SK-N-SH (cell line): ENCODE measurements around the gene FKBP2. TPM values are rescaled to one million over a fixed set of nuclear protein-coding genes. Genes with fewer than 3 reads are reported as not detected.

ENCODE experiments used
- CTCF ChIA-PET: fragments of 300-600, 350-600 bp; formaldehyde crosslinking; extraction: SDS; loops from one replicate; lab custom pipeline; 2021; lab: Yijun Ruan, JAX
- POLR2A ChIA-PET: fragments of 350-600 bp; sonication (Branson Sonifier 250); formaldehyde crosslinking; extraction: SDS; loops from one replicate; lab custom pipeline; 2020; ENCODE audit warnings: antibody characterized with exemption, inconsistent platforms; lab: Yijun Ruan, JAX
- DNase-seq: peaks from one replicate; pipeline ENCODE4 v3.0.0; 2012
- H2AFZ ChIP-seq: fragments of 200-600 bp; sonication (generic); 2 replicates; pipeline ENCODE4 v1.8.1; 2016; ENCODE audit warnings: antibody characterized with exemption, mild to moderate bottlenecking, low read depth
- H3F3A ChIP-seq: fragments of 200-600 bp; sonication (generic); replicated peaks from 2 replicates; pipeline ENCODE3; 2016; ENCODE audit warnings: antibody characterized with exemption, mild to moderate bottlenecking; ENCODE audit not compliant: insufficient read depth
- H3K27ac ChIP-seq, 2 experiments: fragments of 200-500 bp in 1 of 2; fragments of 200-600 bp in 1 of 2; sonication (Bioruptor generic) in 1 of 2; sonication (generic), shearing (Covaris generic) in 1 of 2; 2 replicates each; pipeline versions ENCODE4 v1.5.1 to v1.6.1; 2014 to 2016; ENCODE audit warnings: low read depth in 2 of 2, inconsistent platforms in 1 of 2, low read length in 1 of 2, mild to moderate bottlenecking in 1 of 2, mixed read lengths in 1 of 2
- H3K27me3 ChIP-seq: fragments of 200-600 bp; sonication (generic), shearing (Covaris generic); 2 replicates; pipeline ENCODE4 v1.6.1; 2016; ENCODE audit warnings: mixed run types; ENCODE audit not compliant: insufficient read depth
- H3K36me3 ChIP-seq, 2 experiments: fragments of 200-500 bp in 1 of 2; fragments of 200-600 bp in 1 of 2; sonication (Bioruptor generic) in 1 of 2; sonication (generic) in 1 of 2; replicated peaks in 1 of 2; 2 replicates each; pipeline versions ENCODE3 to v1.5.1; 2014 to 2016; ENCODE audit warnings: low read length in 1 of 2, mild to moderate bottlenecking in 1 of 2; ENCODE audit not compliant: insufficient read depth in 2 of 2, control insufficient read depth in 1 of 2
- H3K4me1 ChIP-seq, 2 experiments: fragments of 200-500 bp in 1 of 2; fragments of 200-600 bp in 1 of 2; sonication (Bioruptor generic) in 1 of 2; sonication (generic), shearing (Covaris generic) in 1 of 2; 2 replicates each; pipeline versions ENCODE4 v1.5.1 to v1.6.1; 2014 to 2016; ENCODE audit warnings: low read depth in 1 of 2, low read length in 1 of 2, mixed run types in 1 of 2; ENCODE audit not compliant: insufficient read depth in 2 of 2, control insufficient read depth in 1 of 2
- H3K4me2 ChIP-seq: fragments of 200-600 bp; sonication (generic), shearing (Covaris generic); 2 replicates; pipeline ENCODE4 v1.6.1; 2017; ENCODE audit warnings: mixed run types
- H3K4me3 ChIP-seq, 2 experiments: fragments of 200-500 bp in 1 of 2; fragments of 200-600 bp in 1 of 2; sonication (Bioruptor generic) in 1 of 2; sonication (generic), shearing (Covaris generic) in 1 of 2; 2 replicates each; pipeline versions ENCODE4 v1.5.1 to v1.8.1; 2014 to 2016; ENCODE audit warnings: low read depth in 2 of 2, inconsistent platforms in 1 of 2, low read length in 1 of 2, mild to moderate bottlenecking in 1 of 2, mixed read lengths in 1 of 2, moderate library complexity in 1 of 2
- H3K79me2 ChIP-seq: fragments of 200-600 bp; sonication (generic); 2 replicates; pipeline ENCODE4 v1.8.1; 2017; ENCODE audit warnings: mild to moderate bottlenecking; ENCODE audit not compliant: insufficient read depth
- H3K9ac ChIP-seq: fragments of 200-600 bp; sonication (generic); 2 replicates; pipeline ENCODE4 v1.6.1; 2017; ENCODE audit warnings: mixed run types
- H3K9me2 ChIP-seq: fragments of 200-600 bp; sonication (generic); 2 replicates; pipeline ENCODE4 v1.6.1; 2017; ENCODE audit warnings: mixed run types
- H3K9me3 ChIP-seq: fragments of 200-600 bp; sonication (generic); 2 replicates; pipeline ENCODE4 v1.6.1; 2017; ENCODE audit warnings: mixed run types, mild to moderate bottlenecking, moderate library complexity
- H4K20me1 ChIP-seq: fragments of 200-600 bp; sonication (generic); 2 replicates; pipeline ENCODE4 v1.6.1; 2017; ENCODE audit warnings: mild to moderate bottlenecking, mixed run types; ENCODE audit not compliant: insufficient read depth
- CHD2 ChIP-seq: fragments of 150-350 bp; IDR thresholded peaks from 2 replicates; pipeline ENCODE4 v1.6.1; 2018; ENCODE audit warnings: low read length; ENCODE audit not compliant: partially characterized antibody
- CTCF ChIP-seq: fragments of 200-600 bp; sonication (generic); IDR thresholded peaks from 2 replicates; pipeline ENCODE4 v1.6.1; 2017; ENCODE audit warnings: antibody characterized with exemption, mild to moderate bottlenecking, moderate library complexity
- ELF1 ChIP-seq: IDR thresholded peaks from 2 replicates; pipeline ENCODE4 v1.4.0; 2012
- EP300 ChIP-seq, 2 experiments: IDR thresholded peaks; 2 replicates each; pipeline versions ENCODE4 v1.4.0 to v1.6.1; 2012; ENCODE audit warnings: borderline replicate concordance in 1 of 2, low read depth in 1 of 2, low read length in 1 of 2
- EZH2phosphoT487 ChIP-seq: fragments of 200-600 bp; sonication (generic); IDR thresholded peaks from 2 replicates; pipeline ENCODE4 v1.6.1; 2017; ENCODE audit warnings: low read depth, mixed run types, mild to moderate bottlenecking, antibody characterized with exemption, moderate library complexity, borderline replicate concordance
- FOXM1 ChIP-seq: IDR thresholded peaks from 2 replicates; pipeline ENCODE4 v1.4.0; 2012; ENCODE audit warnings: low read depth, mild to moderate bottlenecking
- GABPA ChIP-seq: IDR thresholded peaks from 2 replicates; pipeline ENCODE4 v1.4.0; 2012; ENCODE audit warnings: low read depth, mild to moderate bottlenecking
- IRF3 ChIP-seq: fragments of 150-350 bp; IDR thresholded peaks from 2 replicates; pipeline ENCODE4 v1.6.1; 2016; ENCODE audit warnings: mild to moderate bottlenecking, low read depth, low read length
- JUND ChIP-seq: IDR thresholded peaks from 2 replicates; pipeline ENCODE4 v1.4.0; 2012
- MEF2A ChIP-seq: IDR thresholded peaks from 2 replicates; pipeline ENCODE4 v1.4.0; 2012; ENCODE audit warnings: low read depth, borderline replicate concordance
- NFIC ChIP-seq: IDR thresholded peaks from 2 replicates; pipeline ENCODE4 v1.4.0; 2012; ENCODE audit warnings: borderline replicate concordance
- NRF1 ChIP-seq: IDR thresholded peaks from 2 replicates; pipeline ENCODE4 v1.6.1; 2012; ENCODE audit warnings: low read depth, mild to moderate bottlenecking, low read length
- RAD21 ChIP-seq: IDR thresholded peaks from 2 replicates; pipeline ENCODE4 v1.6.1; 2012; ENCODE audit warnings: mild to moderate bottlenecking, low read length
- RXRA ChIP-seq: IDR thresholded peaks from 2 replicates; pipeline ENCODE4 v1.4.0; 2012; ENCODE audit warnings: low read depth, mild to moderate bottlenecking, borderline replicate concordance
- SIN3A ChIP-seq: IDR thresholded peaks from 2 replicates; pipeline ENCODE4 v1.6.1; 2012; ENCODE audit warnings: low read depth, mild to moderate bottlenecking, low read length, moderate library complexity, borderline replicate concordance
- SMC3 ChIP-seq: IDR thresholded peaks from 2 replicates; pipeline ENCODE4 v1.6.1; 2012; ENCODE audit warnings: low read depth, low read length, improper control_type of control experiment
- TCF12 ChIP-seq: IDR thresholded peaks from 2 replicates; pipeline ENCODE4 v1.4.0; 2012
- TEAD4 ChIP-seq: IDR thresholded peaks from 2 replicates; pipeline ENCODE4 v1.4.0; 2012; ENCODE audit warnings: mild to moderate bottlenecking, borderline replicate concordance; ENCODE audit not compliant: insufficient read depth
- WGBS: methylation state at CpG from one replicate; pipeline ENCODE4 v1.1.6; 2017; ENCODE audit warnings: low lambda C conversion rate; 5-methylcytosine and 5-hydroxymethylcytosine counted together
- polyA plus RNA-seq, 3 experiments: library from polyadenylated mRNA; depleted of rRNA; stranded (reverse); fragments of >200 nt; gene quantifications; 2 replicates each; pipeline ENCODE4 v1.2.3, GENCODE V29; 2012
- TF ChIP-seq, protein P1 (sequence below): IDR thresholded peaks from 2 replicates; pipeline ENCODE4 v1.6.1; 2012; ENCODE audit warnings: mild to moderate bottlenecking, low read depth, low read length, moderate library complexity

Gene FKBP2
- polyA plus RNA-seq, 1 of the 3 experiments (the other 2 are of a cell fraction), result 127 TPM

DNA sequence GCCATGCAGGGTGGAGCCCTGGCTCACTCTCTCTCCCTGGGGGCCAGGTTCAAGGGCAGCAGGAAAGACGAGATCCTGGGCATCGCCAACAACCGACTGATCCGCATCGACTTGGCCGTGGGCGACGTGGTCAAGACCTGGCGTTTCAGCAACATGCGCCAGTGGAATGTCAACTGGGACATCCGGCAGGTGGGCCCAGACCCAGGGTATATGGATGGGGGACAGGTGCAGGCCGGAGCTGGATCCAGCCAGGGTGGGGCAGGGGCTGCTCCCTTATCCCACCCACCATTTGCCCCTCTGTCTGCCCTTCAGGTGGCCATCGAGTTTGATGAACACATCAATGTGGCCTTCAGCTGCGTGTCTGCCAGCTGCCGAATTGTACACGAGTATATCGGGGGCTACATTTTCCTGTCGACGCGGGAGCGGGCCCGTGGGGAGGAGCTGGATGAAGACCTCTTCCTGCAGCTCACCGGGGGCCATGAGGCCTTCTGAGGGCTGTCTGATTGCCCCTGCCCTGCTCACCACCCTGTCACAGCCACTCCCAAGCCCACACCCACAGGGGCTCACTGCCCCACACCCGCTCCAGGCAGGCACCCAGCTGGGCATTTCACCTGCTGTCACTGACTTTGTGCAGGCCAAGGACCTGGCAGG, 17.8 kb upstream of the FKBP2 start:
- Histone ChIP-seq H3K36me3 (peaks cover 0 to 10% of the 10 kb centered on the region in 2 experiments), H3K4me2 (no peak overlapping the region), H4K20me1 (no peaks in the 10 kb centered on the region), H3K4me1 (peaks cover 8 to 37% of the 10 kb centered on the region in 2 experiments; a peak in 2 of 4 replicates), H3K27ac (no peak overlapping the region), H3K9ac (no peak overlapping the region), H3K27me3 (no peaks in the 10 kb centered on the region), H3K4me3 (no peak overlapping the region), H2AFZ (no peak overlapping the region), H3K79me2 (peaks cover 32% of the 10 kb centered on the region), H3K9me2 (no peaks in the 10 kb centered on the region), H3K9me3 (no peaks in the 10 kb centered on the region), H3F3A (peaks cover 2% of the 10 kb centered on the region)
- 94% methylated on average over 15 of the region's 24 CpGs for WGBS
- ChIA-PET POLR2A (interaction anchor here (1.0 to 1.4 kb wide), 3 partner anchors 12 to 37 kb away, joined by 3 to 5 read pairs (median 4); partner anchors contain the start of gene STIP1), CTCF (interaction anchor here (1.0 to 5.2 kb wide), 6 partner anchors 16 to 386 kb away, joined by 3 to 36 read pairs (median 8); partner anchors contain the start of gene PLCB3)
- no peak for DNase-seq
- no peak for TF ChIP-seq TEAD4
- TF ChIP-seq MEF2A, result no peak
- TF ChIP-seq EP300 (IDR thresholded peaks at IDR 0.05; ENCODE audit: borderline replicate concordance in 1 of 2, low read depth in 1 of 2, low read length in 1 of 2), result no peak
- TF ChIP-seq, protein P1, sequence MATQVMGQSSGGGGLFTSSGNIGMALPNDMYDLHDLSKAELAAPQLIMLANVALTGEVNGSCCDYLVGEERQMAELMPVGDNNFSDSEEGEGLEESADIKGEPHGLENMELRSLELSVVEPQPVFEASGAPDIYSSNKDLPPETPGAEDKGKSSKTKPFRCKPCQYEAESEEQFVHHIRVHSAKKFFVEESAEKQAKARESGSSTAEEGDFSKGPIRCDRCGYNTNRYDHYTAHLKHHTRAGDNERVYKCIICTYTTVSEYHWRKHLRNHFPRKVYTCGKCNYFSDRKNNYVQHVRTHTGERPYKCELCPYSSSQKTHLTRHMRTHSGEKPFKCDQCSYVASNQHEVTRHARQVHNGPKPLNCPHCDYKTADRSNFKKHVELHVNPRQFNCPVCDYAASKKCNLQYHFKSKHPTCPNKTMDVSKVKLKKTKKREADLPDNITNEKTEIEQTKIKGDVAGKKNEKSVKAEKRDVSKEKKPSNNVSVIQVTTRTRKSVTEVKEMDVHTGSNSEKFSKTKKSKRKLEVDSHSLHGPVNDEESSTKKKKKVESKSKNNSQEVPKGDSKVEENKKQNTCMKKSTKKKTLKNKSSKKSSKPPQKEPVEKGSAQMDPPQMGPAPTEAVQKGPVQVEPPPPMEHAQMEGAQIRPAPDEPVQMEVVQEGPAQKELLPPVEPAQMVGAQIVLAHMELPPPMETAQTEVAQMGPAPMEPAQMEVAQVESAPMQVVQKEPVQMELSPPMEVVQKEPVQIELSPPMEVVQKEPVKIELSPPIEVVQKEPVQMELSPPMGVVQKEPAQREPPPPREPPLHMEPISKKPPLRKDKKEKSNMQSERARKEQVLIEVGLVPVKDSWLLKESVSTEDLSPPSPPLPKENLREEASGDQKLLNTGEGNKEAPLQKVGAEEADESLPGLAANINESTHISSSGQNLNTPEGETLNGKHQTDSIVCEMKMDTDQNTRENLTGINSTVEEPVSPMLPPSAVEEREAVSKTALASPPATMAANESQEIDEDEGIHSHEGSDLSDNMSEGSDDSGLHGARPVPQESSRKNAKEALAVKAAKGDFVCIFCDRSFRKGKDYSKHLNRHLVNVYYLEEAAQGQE, result no peak
- no peak for TF ChIP-seq RAD21
- TF ChIP-seq SMC3, result no peak
- TF ChIP-seq IRF3, result no peak

GRCh38 chr11:64224151-64224890, 16.6 kb upstream of the FKBP2 start:
- ChIA-PET CTCF (interaction anchor here (1.2 to 5.2 kb wide), 6 partner anchors 14 to 139 kb away, joined by 3 to 36 read pairs (median 8); partner anchors contain the start of genes FERMT3 and PLCB3), POLR2A (interaction anchor here (0.8 to 1.4 kb wide), 4 partner anchors 13 to 21 kb away, joined by 3 to 5 read pairs (median 4); partner anchors contain the start of gene FKBP2)
- H2AFZ ChIP-seq, result no peak overlapping the region

More at GRCh38 chr11:64224151-64224890, 16.6 kb upstream of the FKBP2 start:
- 78% methylated on average over 6 of the region's 17 CpGs for WGBS
- no peaks in the 10 kb centered on the region for H4K20me1 ChIP-seq
- H3K4me3 ChIP-seq, result no peak overlapping the region
- H3K27me3 ChIP-seq, result no peaks in the 10 kb centered on the region
- H3K27ac ChIP-seq, result no peak overlapping the region
- H3F3A ChIP-seq, result peaks cover 2% of the 10 kb centered on the region
- H3K79me2 ChIP-seq, result peaks cover 42% of the 10 kb centered on the region
- peak overlapping the region; percentile 98; the same call in 1 of the 2 replicates for H3K4me2 ChIP-seq
- H3K9me3 ChIP-seq, result no peaks in the 10 kb centered on the region
- DNase-seq, result no peak
- TF ChIP-seq FOXM1 (no peak), SIN3A (no peak), JUND (no peak), CHD2 (no peak), TEAD4 (no peak), TCF12 (no peak), EZH2phosphoT487 (no peak), CTCF (no peak), EP300 (IDR thresholded peaks at IDR 0.05; ENCODE audit: borderline replicate concordance in 1 of 2, low read depth in 1 of 2, low read length in 1 of 2) (no peak), NFIC (no peak), NRF1 (no peak), RXRA (no peak), ELF1 (no peak), GABPA (no peak)
- no peak overlapping the region for H3K9ac ChIP-seq
- H3K36me3 ChIP-seq, result peaks cover 0 to 11% of the 10 kb centered on the region in 2 experiments
- peaks cover 9 to 31% of the 10 kb centered on the region in 2 experiments; a peak in 2 of 4 replicates for H3K4me1 ChIP-seq
- no peaks in the 10 kb centered on the region for H3K9me2 ChIP-seq
